Measurements from ENCODE around the gene NAV1.
"Not testable (repeated sequence)": the region's sequence is repeated elsewhere in the genome, so short reads cannot be mapped to it uniquely, and the experiment has no call there.

Gene NAV1

GRCh38 chr1:201528631-201529252 lies 10.2 kb upstream of the NAV1 start:
- DNase-seq, result no peak

DNA sequence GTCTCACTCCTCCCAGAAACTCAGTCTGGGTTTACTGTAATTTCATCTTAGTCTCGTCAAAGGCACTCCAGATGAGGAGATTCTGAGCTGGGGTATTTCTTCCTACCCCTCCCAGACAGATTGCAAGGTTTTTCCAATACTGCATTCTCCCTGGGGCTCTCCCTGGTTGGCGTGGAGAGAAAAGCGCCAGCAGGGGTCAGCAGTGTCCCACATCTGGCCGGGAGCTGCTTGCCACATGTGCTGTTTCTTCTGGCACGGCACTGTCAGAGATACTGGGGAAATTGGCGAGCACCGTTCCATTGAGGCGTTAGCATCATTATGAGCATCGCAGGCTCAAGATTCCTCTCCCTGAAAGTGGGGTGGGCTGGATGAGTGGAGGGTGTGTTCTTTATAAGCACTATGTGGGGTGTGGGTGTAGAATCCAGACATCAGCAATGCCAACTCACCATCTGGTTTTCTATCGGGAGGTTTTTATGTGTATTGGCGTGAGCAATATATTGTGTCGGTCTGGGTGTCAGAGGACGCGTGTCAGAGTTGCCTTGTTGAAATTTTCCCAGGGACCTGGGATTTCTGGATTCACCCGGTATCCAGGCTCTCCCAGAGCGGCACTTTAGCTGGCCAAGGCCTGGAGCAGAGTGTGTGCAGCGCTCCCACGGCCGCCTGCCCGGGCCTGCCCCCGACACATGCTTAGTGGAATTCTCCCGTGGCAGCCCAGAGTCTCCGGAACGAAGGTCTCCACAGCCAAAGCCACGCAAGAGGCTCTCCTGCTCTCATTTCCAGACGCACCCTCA lies 8.0 kb upstream of the NAV1 start:
- DNase-seq, result peak; percentile 28

- no peak for DNase-seq
Observed at GRCh38 chr1:201531551-201532425, 7.1 kb upstream of the NAV1 start.

GRCh38 chr1:201533836-201534235 lies 5.1 kb upstream of the NAV1 start:
- DNase-seq, result no peak

DNA sequence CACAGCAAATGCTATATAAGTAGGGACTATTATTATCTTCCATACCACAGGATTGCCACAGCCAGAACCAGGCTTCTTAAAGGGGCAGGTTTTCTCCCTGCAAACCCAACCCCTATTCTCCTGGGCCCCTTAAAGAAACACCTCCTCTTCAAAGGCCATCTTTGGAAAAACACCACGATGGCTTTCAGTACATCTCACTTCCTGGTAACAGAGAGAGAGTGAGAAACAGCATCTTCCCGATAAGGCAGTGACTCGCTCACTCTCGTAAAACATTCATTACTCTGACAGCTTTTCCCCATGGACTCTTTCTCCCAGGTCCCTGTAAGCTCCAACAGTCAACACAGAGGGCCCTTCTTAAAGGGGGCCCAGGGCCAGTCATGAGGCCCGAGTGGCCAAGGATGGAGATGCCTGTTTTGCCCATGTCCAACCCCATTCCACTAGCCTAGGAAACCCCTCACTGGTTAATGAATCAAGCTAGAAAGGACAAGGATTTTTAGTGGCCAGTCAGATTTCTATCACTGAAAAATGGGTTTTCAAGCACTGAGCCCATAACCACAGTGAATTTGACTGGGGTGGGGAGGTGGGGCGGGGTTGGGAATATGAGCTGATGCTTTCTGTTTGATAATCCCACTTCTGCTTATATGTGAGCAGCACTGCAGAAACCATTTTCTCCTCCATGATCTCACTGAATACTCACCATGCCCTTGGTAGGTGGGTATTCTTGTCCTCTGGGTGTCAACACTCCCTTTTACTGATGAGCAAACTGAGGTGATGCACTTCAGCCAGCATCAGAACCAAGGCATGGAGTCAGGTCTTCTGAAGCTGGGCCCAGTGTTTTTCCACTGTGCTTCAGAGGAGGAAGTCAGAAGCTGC lies 3.6 kb upstream of the NAV1 start:
- no peak for DNase-seq

- DNase-seq, result no peak
Observed at GRCh38 chr1:201535919-201536245, 3.0 kb upstream of the NAV1 start.

DNA sequence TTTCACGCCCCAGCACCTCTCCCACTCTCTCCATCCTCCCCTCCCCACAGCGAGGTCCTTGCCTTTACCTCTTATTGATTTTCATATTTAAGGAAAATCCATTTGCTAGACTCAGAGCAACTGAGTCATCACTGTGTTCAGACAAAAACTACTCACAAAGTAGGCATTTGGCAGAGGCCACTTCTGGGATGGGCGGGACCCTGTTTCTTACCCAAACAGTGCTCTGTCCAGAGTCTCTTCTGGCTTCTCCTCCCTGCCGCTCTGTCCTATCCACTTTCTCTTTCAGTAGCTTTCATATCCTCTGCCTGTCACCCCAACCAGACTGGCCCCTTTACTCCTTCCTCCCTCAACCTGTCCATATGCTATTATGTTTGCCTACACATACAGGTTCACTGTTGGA lies 2.4 kb upstream of the NAV1 start:
- no peak for DNase-seq

GRCh38 chr1:201537028-201537427 lies 1.9 kb upstream of the NAV1 start:
- DNase-seq, result no peak

DNA sequence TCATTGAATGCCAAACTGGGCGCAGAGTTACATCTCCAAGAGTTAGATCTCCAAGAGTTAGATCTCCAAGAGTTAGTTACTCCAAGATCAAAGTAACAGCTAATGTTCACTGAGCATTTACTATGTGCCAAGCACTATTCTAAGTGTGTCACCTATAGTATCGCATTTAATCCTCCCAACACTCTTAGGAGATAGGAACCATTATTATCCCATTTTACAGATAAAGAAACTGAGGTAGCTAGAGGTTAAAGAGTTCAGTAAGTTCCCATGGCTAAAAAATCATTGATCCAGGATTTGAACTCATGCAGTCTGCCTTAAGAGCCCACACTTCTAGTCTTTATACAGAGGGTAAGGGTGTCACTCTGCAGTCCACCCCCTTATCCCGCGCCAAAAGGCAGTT lies 1.5 kb upstream of the NAV1 start:
- no peak for DNase-seq

DNA sequence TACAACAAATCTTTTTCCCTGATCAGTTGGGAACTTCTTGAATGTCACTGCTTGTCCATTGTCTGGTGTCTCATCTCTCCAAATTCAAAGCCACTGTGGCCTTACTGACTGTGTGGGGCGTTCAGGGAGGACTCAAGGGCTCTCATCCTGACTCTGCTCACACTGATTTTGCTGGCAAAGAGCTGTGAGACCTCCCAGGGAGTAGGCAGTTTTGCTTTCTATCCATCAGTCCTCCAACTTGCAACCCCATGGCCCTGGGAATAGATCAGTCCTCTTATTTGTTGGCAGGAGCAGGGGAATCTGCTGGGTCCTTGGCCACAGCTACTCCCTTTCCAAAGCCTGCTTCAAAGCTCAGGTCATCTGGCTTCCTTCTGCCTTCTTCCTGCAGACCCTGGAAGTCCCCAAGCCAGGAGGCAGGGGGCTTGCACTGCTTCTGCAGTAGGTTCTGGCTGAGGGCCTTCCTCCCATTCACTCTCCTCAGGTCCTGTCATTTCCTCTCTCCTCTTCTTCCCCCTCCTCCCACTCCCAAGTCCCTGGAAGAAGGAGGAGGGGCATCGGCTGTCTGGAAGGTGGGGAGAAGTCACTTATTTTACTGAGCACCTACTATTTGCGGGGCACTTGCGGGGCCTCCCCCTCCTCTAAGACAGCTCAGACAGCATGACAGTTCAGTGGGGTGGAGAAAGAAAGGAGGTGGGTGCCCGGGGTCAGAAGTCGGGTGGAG lies 876 bp upstream of the NAV1 start:
- no peak for DNase-seq

DNA sequence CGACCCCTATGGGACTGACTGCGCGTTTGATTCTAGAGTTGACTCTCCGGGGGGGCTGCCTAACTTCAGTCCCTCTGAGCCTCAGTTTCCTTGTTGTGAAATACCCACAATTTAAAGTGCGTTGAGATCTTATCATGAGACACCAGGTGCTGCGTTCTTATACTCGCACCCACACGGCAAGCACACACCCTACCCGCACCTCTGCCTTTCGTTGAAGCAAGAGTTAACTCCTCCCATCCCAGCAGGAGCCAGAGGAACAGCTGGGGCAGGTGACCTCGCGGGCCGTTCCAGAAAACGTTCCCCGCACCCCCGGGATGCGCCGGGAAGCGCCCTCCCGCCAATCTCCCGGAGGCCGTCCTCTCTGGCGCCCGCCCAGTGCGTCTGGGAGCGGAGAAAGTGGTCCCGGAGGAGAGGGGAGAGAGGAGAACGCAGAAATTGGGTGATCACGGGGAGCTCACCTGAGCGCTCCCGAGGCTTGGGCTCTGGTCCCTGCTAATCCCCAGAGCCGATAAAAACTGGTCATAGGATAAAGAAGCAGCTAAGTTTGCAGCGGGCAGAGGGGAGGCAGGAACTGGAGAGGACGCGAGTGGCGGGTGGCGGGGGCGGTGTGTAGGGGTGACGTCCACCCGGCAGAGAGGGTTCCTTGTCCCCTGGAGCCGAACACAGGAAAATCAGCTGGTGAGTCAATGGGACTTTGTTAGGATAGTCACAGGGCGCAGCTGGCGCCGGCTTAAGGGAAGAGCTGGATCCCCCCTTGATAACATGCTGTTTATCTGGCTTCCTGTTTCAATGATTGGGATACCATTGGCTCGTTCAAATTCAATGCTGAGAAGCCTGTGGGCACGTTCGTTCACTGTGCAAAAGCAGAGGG lies 869 bp downstream of the NAV1 start:
- DNase-seq, result peak; percentile 9

GRCh38 chr1:201540846-201541735 lies 2.2 kb downstream of the NAV1 start:
- no peak for DNase-seq

DNA sequence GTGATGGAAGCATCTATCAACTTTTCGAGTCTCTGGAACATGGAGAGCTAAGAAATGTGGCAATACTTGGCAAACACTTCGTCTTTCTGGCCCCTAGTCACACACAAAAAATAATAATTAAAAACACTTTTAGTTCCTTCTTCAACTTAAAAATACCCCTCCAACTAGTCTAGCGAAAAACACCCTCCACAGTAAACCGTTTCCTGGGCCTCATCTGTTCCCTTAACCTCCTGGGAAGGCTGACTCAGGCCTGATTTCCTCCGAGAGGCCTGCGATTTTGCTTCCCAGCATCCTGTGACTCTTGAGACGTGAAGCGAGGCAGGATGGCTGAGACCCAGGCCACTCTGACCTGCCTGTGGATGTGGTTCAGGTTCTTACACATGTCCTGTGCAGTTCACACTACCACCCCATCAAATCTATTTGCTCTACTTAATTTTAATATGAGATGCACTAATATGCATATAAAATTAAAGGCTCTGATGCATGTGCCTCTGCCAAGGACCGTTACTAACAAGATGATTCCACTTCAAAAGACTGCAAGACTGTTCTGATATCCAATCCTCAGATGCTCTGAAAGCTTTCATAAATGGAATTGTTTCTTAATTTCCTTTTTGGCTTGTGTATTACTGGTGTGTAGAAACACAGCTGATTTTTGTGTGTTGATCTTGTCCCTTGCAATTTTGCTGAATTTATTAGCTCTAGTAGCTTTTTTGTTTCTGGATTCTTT lies 3.5 kb downstream of the NAV1 start:
- DNase-seq, result no peak

GRCh38 chr1:201543871-201544642 lies 5.1 kb downstream of the NAV1 start:
- no peak for DNase-seq

DNA sequence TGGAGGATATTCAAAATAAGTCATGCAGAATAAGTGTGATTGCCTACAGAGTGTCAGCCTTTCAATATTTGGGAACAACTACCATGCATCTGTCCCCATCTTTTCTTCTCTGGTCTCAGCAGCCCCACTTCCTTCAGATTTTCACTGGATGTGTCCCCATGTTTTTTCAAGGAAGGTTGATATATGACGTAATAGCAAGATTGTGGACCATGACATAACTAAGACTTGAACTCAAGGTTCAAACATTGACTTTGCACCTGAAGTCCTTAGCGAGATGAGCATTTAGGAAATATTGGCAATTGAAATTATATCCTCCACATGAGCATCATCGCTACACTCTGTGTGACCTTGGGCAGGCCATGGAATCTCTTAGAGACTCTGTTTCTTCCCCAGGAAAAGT lies 5.8 kb downstream of the NAV1 start:
- DNase-seq, result no peak

DNA sequence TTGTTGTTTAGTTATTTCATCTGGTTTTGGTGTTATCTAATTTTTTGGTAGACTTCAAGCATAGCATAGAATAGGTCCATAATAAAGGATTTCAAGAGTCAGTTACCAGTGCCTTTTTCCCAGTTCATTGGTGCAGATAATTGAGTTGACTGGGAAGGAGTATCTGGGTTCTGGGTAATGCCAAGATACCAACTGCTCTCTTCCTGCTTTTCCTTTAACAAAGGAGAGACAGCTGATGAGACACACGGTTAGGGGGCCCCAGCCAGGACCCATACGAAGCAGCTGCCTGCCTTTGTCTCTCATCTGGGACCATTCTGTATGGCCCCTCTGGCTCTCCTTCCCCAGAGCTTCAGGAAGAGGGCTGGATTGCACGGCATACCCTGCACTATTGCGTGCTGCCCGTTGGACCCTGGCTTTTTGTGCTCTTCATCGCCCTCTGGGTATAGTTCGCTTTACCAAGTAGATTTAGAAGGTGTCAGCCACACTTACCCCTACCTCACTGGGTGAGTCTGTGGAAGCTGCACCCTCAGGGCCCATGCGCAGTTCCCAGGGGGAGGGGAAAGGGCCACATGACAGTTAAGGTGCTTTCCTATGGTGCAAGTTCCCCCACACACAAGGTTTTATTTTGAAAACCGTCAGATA lies 7.0 kb downstream of the NAV1 start:
- DNase-seq, result no peak

DNA sequence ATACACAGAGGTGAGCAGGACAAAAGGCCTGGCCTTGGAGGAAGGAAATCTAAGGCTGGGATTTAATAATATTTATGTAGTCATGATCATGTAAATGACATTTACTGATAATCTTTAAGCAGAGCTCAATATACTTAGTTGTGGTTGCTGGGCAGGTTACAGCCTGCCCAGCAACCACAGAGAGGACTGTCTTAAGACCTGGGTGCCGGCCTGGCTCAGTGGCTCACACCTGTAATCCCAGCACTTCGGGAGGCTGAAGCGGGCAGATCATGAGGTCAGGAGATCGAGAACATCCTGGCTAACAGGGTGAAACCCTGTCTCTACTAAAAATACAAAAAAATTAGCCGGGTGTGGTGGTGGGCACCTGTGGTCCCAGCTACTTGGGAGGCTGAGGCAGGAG lies 10.6 kb downstream of the NAV1 start:
- DNase-seq, result not testable (repeated sequence)

- no peak for DNase-seq
Observed at GRCh38 chr1:201551096-201551495, 12.2 kb downstream of the NAV1 start.

Data from stimulated activated CD4-positive, alpha-beta T cell treated with anti-CD3 and anti-CD28 coated beads, Interleukin-4, amount 100 ng/mL, for 1 hour (primary cell).